Cardiac muscle cell (in vitro differentiated cells and primary cell): ENCODE results near the gene CSNK2A3. TPM values are rescaled to one million over a fixed set of nuclear protein-coding genes. Genes with fewer than 3 reads are reported as not detected.

Experiments used
- DNase-seq, 2 donors: peaks; one replicate each; pipeline versions ENCODE4 v3.0.0 to v3.0.0-alpha.2; 2010 to 2017; ENCODE audit warnings: low read depth in 1 of 2, low spot score in 1 of 2
- H3K27ac ChIP-seq: fragments of 200-600 bp; sonication (generic); 2 replicates; pipeline ENCODE4 v1.5.1; 2016
- H3K27me3 ChIP-seq: fragments of 200-600 bp; sonication (generic); 2 replicates; pipeline ENCODE4 v1.6.0; 2016; ENCODE audit warnings: control low read depth
- H3K36me3 ChIP-seq: fragments of 200-600 bp; sonication (generic); 2 replicates; pipeline ENCODE4 v1.5.1; 2016; ENCODE audit warnings: control low read depth
- H3K4me1 ChIP-seq: fragments of 200-600 bp; sonication (generic); 2 replicates; pipeline ENCODE4 v1.8.1; 2017; ENCODE audit warnings: low read depth, mild to moderate bottlenecking, mixed run types
- H3K4me3 ChIP-seq: fragments of 200-600 bp; sonication (generic); 2 replicates; pipeline ENCODE4 v1.5.1; 2016; ENCODE audit warnings: mild to moderate bottlenecking
- H3K9me3 ChIP-seq: fragments of 200-600 bp; sonication (generic); 2 replicates; pipeline ENCODE4 v1.5.1; 2017; ENCODE audit warnings: low read depth, mild to moderate bottlenecking, control low read depth
- polyA plus RNA-seq: library from polyadenylated mRNA; unstranded; fragments of >200 nt; fragmentation: Nextera tagmentation; extraction: Ambion mirVana; gene quantifications from 2 replicates; pipeline ENCODE4 v1.2.1, GENCODE V29; 2016
- total RNA-seq: library from RNA; depleted of rRNA; stranded (reverse); fragments of >200 nt; gene quantifications from 2 replicates; pipeline ENCODE4 v1.2.3, GENCODE V29; 2016
- TF ChIP-seq, protein P1 (sequence below): IDR thresholded peaks from 2 replicates; pipeline ENCODE4 v1.5.1; 2012; ENCODE audit warnings: low read depth, mild to moderate bottlenecking, low read length

CSNK2A3 gene
- total and polyA plus RNA-seq, 2 experiments from 2014 or later, result 0.98 to 1.1 TPM

DNA sequence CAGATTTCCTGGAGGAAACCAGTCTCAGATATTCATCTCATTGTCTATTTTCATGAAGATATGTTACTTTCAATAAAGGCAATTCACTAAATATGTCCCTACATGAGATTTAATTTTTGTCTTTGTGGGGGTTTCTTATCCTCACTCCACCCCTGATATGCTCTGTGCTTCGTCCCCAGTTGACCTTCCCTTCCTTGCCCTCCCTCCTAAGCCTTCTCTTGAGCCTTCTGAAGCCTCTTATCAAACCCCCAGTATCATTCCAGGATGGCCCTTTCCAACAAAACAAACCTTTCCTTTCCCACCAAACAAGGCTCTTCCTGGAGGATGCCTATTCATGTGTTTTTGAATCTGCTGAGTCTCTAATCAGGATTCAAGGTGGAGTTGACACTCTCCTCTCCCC, 44.8 kb downstream of the CSNK2A3 start:
- Histone ChIP-seq H3K27me3 (peaks cover 77% of the 10 kb centered on the region), H3K36me3 (no peaks in the 10 kb centered on the region), H3K4me3 (no peak overlapping the region), H3K27ac (no peak overlapping the region), H3K9me3 (no peaks in the 10 kb centered on the region), H3K4me1 (no peaks in the 10 kb centered on the region)
- no peak for DNase-seq
- TF ChIP-seq, protein P1, sequence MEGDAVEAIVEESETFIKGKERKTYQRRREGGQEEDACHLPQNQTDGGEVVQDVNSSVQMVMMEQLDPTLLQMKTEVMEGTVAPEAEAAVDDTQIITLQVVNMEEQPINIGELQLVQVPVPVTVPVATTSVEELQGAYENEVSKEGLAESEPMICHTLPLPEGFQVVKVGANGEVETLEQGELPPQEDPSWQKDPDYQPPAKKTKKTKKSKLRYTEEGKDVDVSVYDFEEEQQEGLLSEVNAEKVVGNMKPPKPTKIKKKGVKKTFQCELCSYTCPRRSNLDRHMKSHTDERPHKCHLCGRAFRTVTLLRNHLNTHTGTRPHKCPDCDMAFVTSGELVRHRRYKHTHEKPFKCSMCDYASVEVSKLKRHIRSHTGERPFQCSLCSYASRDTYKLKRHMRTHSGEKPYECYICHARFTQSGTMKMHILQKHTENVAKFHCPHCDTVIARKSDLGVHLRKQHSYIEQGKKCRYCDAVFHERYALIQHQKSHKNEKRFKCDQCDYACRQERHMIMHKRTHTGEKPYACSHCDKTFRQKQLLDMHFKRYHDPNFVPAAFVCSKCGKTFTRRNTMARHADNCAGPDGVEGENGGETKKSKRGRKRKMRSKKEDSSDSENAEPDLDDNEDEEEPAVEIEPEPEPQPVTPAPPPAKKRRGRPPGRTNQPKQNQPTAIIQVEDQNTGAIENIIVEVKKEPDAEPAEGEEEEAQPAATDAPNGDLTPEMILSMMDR, result no peak

DNA sequence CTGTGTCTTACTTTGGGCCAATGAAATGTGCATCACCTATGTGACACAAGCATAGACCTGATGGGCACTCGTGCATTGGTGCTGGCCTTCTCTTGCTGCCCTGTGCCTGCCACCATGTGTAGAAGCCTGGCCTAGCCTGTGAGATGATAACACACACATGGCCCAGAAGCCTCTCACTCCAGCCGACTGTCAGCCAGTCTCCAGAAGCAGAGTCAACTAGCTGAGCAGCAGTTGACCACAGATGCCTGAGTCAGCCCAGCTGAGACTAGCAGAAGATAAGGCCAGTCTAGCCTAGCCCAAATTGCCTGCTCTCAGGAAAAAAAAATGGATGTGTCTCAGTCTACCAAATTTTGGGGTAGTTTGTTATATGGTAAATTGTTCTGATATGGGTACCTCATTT, 46.2 kb downstream of the CSNK2A3 start:
- peak; percentile 2 to 28 for DNase-seq
- H3K27me3 ChIP-seq, result peaks cover 73% of the 10 kb centered on the region
- H3K9me3 ChIP-seq, result no peaks in the 10 kb centered on the region
- H3K4me3 ChIP-seq, result no peak overlapping the region
- no peaks in the 10 kb centered on the region for H3K4me1 ChIP-seq
- no peaks in the 10 kb centered on the region for H3K36me3 ChIP-seq
- TF ChIP-seq, protein P1, result no peak
- no peak overlapping the region for H3K27ac ChIP-seq

GRCh38 chr11:11304550-11304949, 48.5 kb downstream of the CSNK2A3 start:
- DNase-seq, result no peak
- Histone ChIP-seq H3K4me3 (no peak overlapping the region), H3K36me3 (no peaks in the 10 kb centered on the region), H3K4me1 (no peaks in the 10 kb centered on the region), H3K9me3 (no peaks in the 10 kb centered on the region), H3K27ac (no peak overlapping the region), H3K27me3 (peaks cover 75% of the 10 kb centered on the region)
- TF ChIP-seq, protein P1, result no peak

- Histone ChIP-seq H3K27me3 (peaks cover 71% of the 10 kb centered on the region), H3K36me3 (no peaks in the 10 kb centered on the region), H3K27ac (no peak overlapping the region), H3K9me3 (no peaks in the 10 kb centered on the region), H3K4me1 (no peaks in the 10 kb centered on the region), H3K4me3 (no peak overlapping the region)
- TF ChIP-seq, protein P1, result no peak
- no peak for DNase-seq
These were observed 50.5 kb downstream of the CSNK2A3 start for GRCh38 chr11:11302565-11302964.
